Mesodermal cell (in vitro differentiated cells): ENCODE data around the gene DOC2B.

ENCODE experiments used
- H3K27ac ChIP-seq: 2 replicates; pipeline ENCODE4 v1.7.0; 2013; ENCODE audit warnings: mild to moderate bottlenecking, low read depth, low read length, moderate library complexity; ENCODE audit not compliant: severe bottlenecking
- H3K36me3 ChIP-seq: 2 replicates; pipeline ENCODE4 v1.7.1; 2013; ENCODE audit warnings: mild to moderate bottlenecking, low read length, moderate library complexity; ENCODE audit not compliant: control insufficient read depth, insufficient read depth
- H3K4me1 ChIP-seq: one replicate; pipeline ENCODE4 v1.7.1; 2013; ENCODE audit warnings: mild to moderate bottlenecking, low read length; ENCODE audit not compliant: insufficient read depth, control insufficient read depth, poor library complexity, severe bottlenecking
- H3K4me3 ChIP-seq: 2 replicates; pipeline ENCODE4 v1.7.0; 2013; ENCODE audit warnings: low read length, control low read depth, mild to moderate bottlenecking; ENCODE audit not compliant: insufficient read depth, poor library complexity, severe bottlenecking; ENCODE audit errors: extremely low read depth
- H3K9me3 ChIP-seq: 2 replicates; pipeline ENCODE4 v1.7.1; 2013; ENCODE audit warnings: mild to moderate bottlenecking, low read length, moderate library complexity; ENCODE audit not compliant: control insufficient read depth
- WGBS, 2 experiments: methylation state at CpG; one replicate each; pipeline ENCODE4 v1.1.5; 2013; ENCODE audit warnings: missing lambda C conversion rate in 2 of 2; ENCODE audit not compliant: insufficient coverage in 2 of 2; 5-methylcytosine and 5-hydroxymethylcytosine counted together

DOC2B gene

DNA sequence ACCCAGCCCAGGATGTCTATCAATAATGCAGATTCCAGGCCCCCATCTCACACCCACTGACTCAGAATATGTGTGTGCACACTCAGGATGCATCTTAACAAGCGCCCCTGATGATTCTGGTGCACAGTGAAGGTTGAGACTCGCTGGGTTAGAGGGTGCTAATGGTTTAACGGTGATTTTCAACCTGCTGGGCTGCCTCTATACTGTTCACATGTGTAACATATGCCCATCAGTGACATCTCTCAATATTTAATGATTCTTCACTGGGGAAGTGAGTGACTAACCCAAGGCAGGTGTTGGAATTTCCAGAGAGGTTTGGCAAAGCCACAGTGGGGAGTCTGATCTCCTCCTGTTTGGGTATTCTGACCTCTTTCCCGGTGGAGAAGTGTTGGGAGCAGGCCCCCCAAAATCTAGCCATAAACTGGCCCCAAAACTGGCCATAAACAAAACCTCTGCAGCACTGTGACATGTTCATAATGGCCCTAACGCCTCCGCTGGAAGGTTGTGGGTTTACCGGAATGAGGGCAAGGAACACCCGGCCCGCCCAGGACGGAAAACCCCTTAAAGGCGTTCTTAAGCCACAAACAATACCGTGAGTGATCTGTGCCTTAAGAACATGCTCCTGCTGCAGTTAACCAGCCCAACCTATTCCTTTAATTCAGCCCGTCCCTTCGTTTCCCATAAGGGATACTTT lies 4.1 kb upstream of the DOC2B start:
- WGBS, 2 experiments, result 71 to 79% methylated on average over 9 to 13 of the region's 14 CpGs

DNA sequence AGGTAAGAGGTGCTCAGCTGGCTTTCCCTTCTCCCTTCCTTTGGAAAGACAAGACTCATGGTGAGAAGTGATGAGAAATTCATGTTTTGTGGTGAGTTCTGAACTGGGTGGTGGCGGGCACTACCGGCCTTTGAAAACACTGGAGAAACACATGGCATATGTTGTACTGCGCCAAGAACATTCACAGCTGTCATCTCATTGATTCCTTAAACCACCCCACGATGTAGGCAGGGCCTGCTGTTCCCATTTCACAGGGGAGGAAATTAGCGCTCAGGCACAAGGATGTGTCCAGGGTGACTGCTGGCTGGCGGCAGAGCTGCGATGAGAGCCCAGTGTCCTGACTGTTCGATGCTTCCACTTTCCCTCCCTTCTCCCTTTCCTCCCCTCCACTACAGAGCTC lies 1.6 kb upstream of the DOC2B start:
- WGBS, 2 experiments, result 89 to 95% methylated on average over 4 to 7 of the region's 8 CpGs
- H3K36me3 ChIP-seq, result no peaks in the 10 kb centered on the region
- no peak overlapping the region for H3K4me3 ChIP-seq
- H3K27ac ChIP-seq, result no peak overlapping the region
- no peaks in the 10 kb centered on the region for H3K4me1 ChIP-seq
- no peaks in the 10 kb centered on the region for H3K9me3 ChIP-seq

More for the DNA sequence above, 4.1 kb upstream of the DOC2B start:
- H3K9me3 ChIP-seq, result no peaks in the 10 kb centered on the region
- H3K4me3 ChIP-seq, result no peak overlapping the region
- no peaks in the 10 kb centered on the region for H3K4me1 ChIP-seq
- H3K27ac ChIP-seq, result no peak overlapping the region
- no peaks in the 10 kb centered on the region for H3K36me3 ChIP-seq

DNA sequence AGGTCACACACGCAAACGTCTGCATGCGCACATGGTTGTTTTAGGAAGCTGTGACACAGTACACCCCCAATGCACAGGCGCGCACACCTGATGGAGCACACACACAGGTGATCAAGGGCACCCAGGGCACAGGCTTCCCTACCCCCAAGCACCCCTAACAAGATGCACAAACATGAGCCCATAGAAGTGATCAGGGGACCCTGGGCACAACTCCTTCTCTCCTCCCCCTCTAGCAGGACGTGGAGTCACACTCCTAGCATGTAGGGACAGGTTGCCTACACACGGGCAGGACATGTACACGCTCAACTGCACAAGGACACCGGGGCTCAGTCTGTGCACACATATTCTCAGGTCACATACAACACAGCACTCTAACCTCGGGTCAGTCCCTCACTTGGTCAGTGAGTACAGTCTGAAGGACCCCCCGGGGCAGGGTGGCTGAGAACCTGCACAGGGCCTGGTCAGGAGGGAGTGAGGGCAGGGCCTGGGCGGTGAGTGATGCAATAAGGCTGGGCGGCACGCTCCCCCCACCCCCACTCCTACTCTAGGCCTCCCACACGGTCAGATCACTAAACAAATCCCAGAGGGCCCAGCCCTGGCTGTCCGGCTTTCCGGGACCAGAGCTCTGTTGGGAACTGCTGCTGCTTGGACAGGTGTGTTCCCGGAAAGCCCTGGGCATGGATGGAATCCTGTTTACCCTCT lies 751 bp upstream of the DOC2B start:
- WGBS, 2 experiments, result 75 to 79% methylated on average over 12 of the region's 18 CpGs
- Histone ChIP-seq H3K4me1 (no peaks in the 10 kb centered on the region), H3K36me3 (no peaks in the 10 kb centered on the region), H3K27ac (no peak overlapping the region), H3K9me3 (no peaks in the 10 kb centered on the region), H3K4me3 (no peak overlapping the region)

DNA sequence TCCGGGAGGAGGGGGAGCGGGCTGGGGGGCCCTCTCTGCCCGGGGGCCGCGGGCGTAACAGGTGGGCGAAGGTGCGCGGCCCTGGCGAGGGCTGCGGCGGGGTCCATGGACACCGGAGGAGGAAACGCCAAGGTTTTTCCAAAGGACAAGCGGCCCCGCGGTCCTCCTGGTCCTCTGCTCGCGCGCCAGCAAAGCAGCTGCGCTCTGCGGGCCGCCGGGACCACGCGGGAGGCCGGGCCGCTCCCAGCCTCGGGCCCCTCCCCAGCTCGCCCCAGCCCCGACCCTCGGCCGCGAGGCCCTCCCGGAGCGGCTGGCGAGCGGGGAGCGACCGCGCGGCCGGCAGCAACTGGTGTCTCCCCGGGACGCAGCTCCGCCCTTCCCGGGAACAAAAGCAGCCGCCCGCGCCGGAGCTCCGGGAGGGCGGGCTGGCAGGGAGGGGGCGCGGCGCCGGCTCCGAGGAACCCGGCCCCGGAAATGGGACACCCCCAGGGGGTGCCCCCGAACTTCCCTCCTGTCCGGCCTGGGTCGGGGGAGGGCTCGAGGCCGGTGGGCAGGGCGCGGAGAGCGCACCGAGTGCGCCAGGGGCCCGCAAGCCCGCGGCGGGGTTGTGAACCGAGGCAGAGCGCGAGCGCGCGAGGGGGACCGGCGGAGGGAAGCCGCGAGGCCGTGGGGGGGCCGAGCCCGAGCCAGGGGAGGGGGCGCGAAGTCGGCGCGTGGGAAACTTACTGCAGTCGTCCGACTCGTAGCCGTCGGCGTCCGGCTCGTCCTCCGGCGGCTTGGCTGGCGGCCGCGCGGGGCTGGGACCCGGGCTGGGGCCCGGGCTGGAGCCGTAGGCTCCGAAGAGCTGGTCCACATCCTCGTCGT lies 837 bp downstream of the DOC2B start:
- no peaks in the 10 kb centered on the region for H3K9me3 ChIP-seq
- no peak overlapping the region for H3K27ac ChIP-seq
- WGBS, 2 experiments, result 1% methylated on average over 83 to 104 of the region's 112 CpGs
- no peaks in the 10 kb centered on the region for H3K36me3 ChIP-seq
- H3K4me1 ChIP-seq, result no peaks in the 10 kb centered on the region
- peak overlapping the region; percentile 26 for H3K4me3 ChIP-seq

DNA sequence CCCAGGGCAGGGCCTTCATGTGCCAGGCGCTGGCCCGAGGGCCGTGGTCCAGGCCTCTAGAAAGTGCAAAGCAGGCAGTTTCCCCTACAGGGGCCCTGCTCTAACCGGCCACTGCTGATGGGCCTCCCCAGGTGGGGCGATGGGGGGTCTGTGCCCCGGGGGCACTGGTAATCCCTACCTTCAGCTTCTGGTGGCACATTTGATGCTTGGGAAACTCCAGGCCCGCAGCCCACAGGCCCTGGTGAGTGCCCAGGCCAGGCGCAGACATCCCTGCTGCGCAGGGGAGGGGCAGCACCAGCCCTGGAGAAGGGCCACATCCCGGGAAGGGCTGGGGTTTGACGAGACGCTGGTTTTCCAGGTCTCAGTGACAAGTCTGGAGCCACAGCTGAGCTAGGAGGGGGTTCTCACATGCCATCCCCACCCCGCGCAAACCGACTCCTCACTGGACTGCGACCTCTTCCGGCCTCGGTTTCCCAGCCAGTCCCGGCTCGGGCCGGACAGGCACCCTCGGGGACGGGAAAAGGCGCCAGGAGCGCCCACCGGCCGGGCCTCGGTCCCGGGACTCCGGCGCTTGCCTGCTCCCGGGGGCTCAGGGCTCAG lies 1.6 kb downstream of the DOC2B start:
- Histone ChIP-seq H3K36me3 (no peaks in the 10 kb centered on the region), H3K4me3 (peak overlapping the region; percentile 26), H3K4me1 (no peaks in the 10 kb centered on the region), H3K27ac (no peak overlapping the region), H3K9me3 (no peaks in the 10 kb centered on the region)
- WGBS, 2 experiments, result 23 to 26% methylated on average over 24 to 26 of the region's 32 CpGs

DNA sequence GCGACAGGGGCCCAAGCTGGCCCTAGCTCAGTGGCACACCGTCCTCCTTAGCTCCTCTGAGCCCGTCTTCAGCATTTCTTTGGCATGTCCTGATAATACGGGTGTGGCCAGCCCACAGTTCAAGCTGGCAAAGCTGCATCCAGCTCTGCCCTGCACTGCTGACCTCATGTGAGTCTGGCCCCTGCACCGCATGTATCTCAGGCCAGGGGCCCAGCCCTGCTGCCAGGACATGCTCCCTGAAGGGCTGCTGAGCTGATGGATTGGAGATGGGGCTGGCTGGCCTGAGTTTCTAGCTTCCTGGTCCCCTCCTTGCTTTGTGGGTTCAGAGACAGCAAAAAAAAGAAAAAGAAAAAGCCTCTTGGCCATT lies 2.4 kb downstream of the DOC2B start:
- H3K4me3 ChIP-seq, result no peak overlapping the region
- no peaks in the 10 kb centered on the region for H3K36me3 ChIP-seq
- H3K9me3 ChIP-seq, result no peaks in the 10 kb centered on the region
- H3K27ac ChIP-seq, result no peak overlapping the region
- 83 to 100% methylated on average over 4 to 5 of the region's 5 CpGs for WGBS, 2 experiments
- H3K4me1 ChIP-seq, result no peaks in the 10 kb centered on the region

DNA sequence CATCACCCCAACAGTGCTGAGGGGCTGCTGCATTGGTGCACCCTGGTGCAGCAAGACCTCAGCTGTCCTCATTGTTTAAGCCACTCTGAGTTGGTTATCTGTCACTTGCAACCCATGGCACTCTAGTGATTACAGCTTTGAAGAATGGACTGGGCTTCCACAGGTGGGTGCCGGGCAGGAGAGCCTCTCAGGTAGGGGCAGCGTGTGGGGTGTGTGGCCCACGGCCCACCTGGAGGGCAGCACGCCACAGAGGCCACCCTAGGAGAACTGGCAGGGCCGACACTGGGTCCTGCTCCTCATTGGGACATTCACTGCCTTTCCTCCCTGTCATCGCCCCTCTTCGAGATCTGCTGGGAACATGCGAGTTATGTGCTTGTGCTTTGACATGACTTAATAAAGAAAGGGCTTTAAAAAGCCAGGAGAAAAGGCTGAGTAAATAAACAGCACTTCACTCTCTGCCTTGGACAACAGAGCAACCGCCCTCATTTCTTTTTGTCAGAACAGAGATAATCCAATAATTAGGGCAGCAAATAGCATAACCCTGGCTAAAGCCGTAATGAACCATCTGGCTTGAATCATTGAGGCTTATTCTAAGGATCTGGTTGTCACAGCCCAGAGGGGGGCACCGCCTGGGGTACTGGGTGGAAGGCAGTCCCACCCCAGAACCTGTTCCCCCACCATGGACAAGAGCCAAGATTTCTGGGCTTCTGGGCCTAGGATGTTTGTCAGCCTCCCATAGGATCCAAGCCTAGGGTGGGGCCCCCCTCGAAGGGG lies 3.0 kb downstream of the DOC2B start:
- Histone ChIP-seq H3K4me1 (no peaks in the 10 kb centered on the region), H3K36me3 (no peaks in the 10 kb centered on the region), H3K27ac (no peak overlapping the region), H3K4me3 (no peak overlapping the region), H3K9me3 (no peaks in the 10 kb centered on the region)
- 89 to 90% methylated on average over 8 to 9 of the region's 12 CpGs for WGBS, 2 experiments

DNA sequence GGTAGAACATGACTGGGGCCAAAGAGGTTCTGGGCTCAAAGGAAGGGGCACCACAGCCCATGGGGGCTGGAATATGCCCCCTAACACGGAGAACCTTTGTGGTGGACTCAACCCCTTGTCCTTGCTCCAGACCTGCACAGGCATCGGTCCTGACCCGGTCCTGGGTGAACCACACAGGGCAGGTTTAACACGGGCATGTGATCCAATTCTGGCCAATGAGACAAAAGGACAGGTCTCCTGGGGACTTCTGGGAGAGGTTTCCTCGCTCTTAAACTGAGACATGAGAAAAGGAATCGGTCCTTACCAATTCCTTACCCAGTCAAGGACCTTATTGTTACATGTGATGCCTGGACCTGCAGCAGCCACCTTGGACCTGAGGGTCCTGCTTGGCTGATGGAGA lies 3.7 kb downstream of the DOC2B start:
- WGBS, 2 experiments, result 77 to 90% methylated on average over 5 to 6 of the region's 6 CpGs
- H3K4me1 ChIP-seq, result no peaks in the 10 kb centered on the region
- H3K27ac ChIP-seq, result no peak overlapping the region
- H3K36me3 ChIP-seq, result no peaks in the 10 kb centered on the region
- no peak overlapping the region for H3K4me3 ChIP-seq
- H3K9me3 ChIP-seq, result no peaks in the 10 kb centered on the region

DNA sequence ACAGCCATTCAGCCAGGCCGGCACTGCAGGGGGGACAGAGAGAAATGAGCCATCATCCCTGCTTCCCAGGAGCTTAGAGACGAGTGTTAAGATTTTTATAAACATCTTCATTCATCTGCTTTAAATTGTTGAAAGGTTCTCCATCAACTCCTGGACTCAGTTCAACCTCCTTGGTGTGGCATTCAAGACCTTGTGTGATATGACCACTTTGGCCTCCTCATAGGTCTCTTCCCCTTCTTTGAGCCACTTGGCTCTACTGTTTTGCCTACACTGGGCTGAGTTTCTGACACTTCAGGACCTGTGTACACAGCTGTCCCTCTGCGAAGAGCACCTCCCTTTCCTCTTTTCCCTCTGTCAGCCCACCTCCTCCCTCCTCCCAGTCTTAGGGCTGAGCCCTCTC lies 4.3 kb downstream of the DOC2B start:
- no peaks in the 10 kb centered on the region for H3K4me1 ChIP-seq
- H3K9me3 ChIP-seq, result no peaks in the 10 kb centered on the region
- no peaks in the 10 kb centered on the region for H3K36me3 ChIP-seq
- no peak overlapping the region for H3K27ac ChIP-seq
- H3K4me3 ChIP-seq, result no peak overlapping the region
- WGBS, 2 experiments, result 75 to 76% methylated on average over 1 to 2 of the region's 3 CpGs
